Raji (cell line): ENCODE measurements around the gene PLEKHN1.

Experiments
- POLR2A ChIP-seq: IDR thresholded peaks from 2 replicates; pipeline ENCODE4 v1.6.1; 2011; ENCODE audit warnings: low read depth, low read length, control low read depth; ENCODE audit not compliant: insufficient read depth

The PLEKHN1 gene

GRCh38 chr1:925561-926421 lies 40.5 kb upstream of the PLEKHN1 start:
- no peak for TF ChIP-seq POLR2A

GRCh38 chr1:927234-927633 lies 39.0 kb upstream of the PLEKHN1 start:
- no peak for TF ChIP-seq POLR2A

GRCh38 chr1:927748-928147 lies 38.5 kb upstream of the PLEKHN1 start:
- TF ChIP-seq POLR2A: no peak

- no peak for TF ChIP-seq POLR2A
Observed at GRCh38 chr1:928825-929661, 37.2 kb upstream of the PLEKHN1 start.

GRCh38 chr1:929712-930632 lies 36.3 kb upstream of the PLEKHN1 start:
- TF ChIP-seq POLR2A: no peak

GRCh38 chr1:930633-931138 lies 35.6 kb upstream of the PLEKHN1 start:
- TF ChIP-seq POLR2A: no peak

GRCh38 chr1:931380-932172 lies 34.7 kb upstream of the PLEKHN1 start:
- TF ChIP-seq POLR2A: no peak

- TF ChIP-seq POLR2A: no peak
Observed at GRCh38 chr1:932173-932510, 34.1 kb upstream of the PLEKHN1 start.

GRCh38 chr1:932776-933602 lies 33.3 kb upstream of the PLEKHN1 start:
- no peak for TF ChIP-seq POLR2A

- no peak for TF ChIP-seq POLR2A
Observed at GRCh38 chr1:933603-933940, 32.7 kb upstream of the PLEKHN1 start.

GRCh38 chr1:934991-935750 lies 31.1 kb upstream of the PLEKHN1 start:
- TF ChIP-seq POLR2A: no peak

GRCh38 chr1:935751-936231 lies 30.5 kb upstream of the PLEKHN1 start:
- no peak for TF ChIP-seq POLR2A

GRCh38 chr1:936348-937264 lies 29.7 kb upstream of the PLEKHN1 start:
- no peak for TF ChIP-seq POLR2A
